ENCODE data around the gene ANKS3. TPM values are rescaled to one million over a fixed set of nuclear protein-coding genes. Genes with fewer than 3 reads are reported as not detected.
A peak's percentile ranks its signal among the peaks of the same experiment; 100 is the strongest.

The ANKS3 gene
- total and polyA plus RNA-seq, 2 donors (not counting 1 experiment from before 2014, with no cell fraction given) = 26.5 to 31.9 TPM

- Mint-ChIP-seq H3K27me3 (no peaks in the 10 kb centered on the region), H3K4me3 (peak overlapping the region; percentile 98), H3K27ac (peak overlapping the region; percentile 95), H3K9me3 (ENCODE audit: insufficient read depth) (no peaks in the 10 kb centered on the region), H3K4me1 (peaks cover 29% of the 10 kb centered on the region)
- H3K4me3 ChIP-seq (ENCODE audit: control extremely low read depth in 1 of 5, extremely low read depth in 1 of 5, insufficient read depth in 1 of 5, low read depth in 2 of 5, low read length in 4 of 5) = peak overlapping the region in 3 of 5 experiments; percentile 64 to 87 (median 83)
- H3K79me2 ChIP-seq (ENCODE audit: control insufficient read depth, insufficient read depth, low read length) = peaks cover 22% of the 10 kb centered on the region
- intact Hi-C loops (cut with micrococcal nuclease) = no loop called here
- H3K36me3 ChIP-seq (replicated peaks in 1 of 2; ENCODE audit: control extremely low read depth in 1 of 2, control insufficient read depth in 1 of 2, extremely low read depth in 1 of 2, insufficient read depth in 2 of 2, low read length in 1 of 2) = no peaks in the 10 kb centered on the region
- H3K27ac ChIP-seq (ENCODE audit: low read length in 2 of 2) = peak overlapping the region; percentile 50 to 70
- DNase-seq (no peak), ATAC-seq (ENCODE audit: low read depth) (no peak)
- H3K27me3 ChIP-seq (replicated peaks in 1 of 4; ENCODE audit: control extremely low read depth in 1 of 4, control insufficient read depth in 3 of 4, insufficient read depth in 4 of 4, low read length in 3 of 4) = no peaks in the 10 kb centered on the region
- H2AFZ ChIP-seq (ENCODE audit: insufficient read depth, low read depth, low read length, poor library complexity, severe bottlenecking) = peak overlapping the region; percentile 99
- H3K9ac ChIP-seq (ENCODE audit: low read length) = no peak overlapping the region
- no peaks in the 10 kb centered on the region for H4K20me1 ChIP-seq (ENCODE audit: control insufficient read depth, insufficient read depth, low read length, poor library complexity, severe bottlenecking)
- WGBS (ENCODE audit: insufficient coverage) = 79% methylated on average over 7 of the region's 7 CpGs
- H3K4me2 ChIP-seq (replicated peaks; ENCODE audit: low read depth, low read length, poor library complexity, severe bottlenecking) = peak overlapping the region; percentile 91
- no peak for TF ChIP-seq CTCF (IDR thresholded peaks at IDR 0.05)
- TF ChIP-seq EZH2 (IDR thresholded peaks at IDR 0.05; ENCODE audit: borderline replicate concordance, insufficient read depth, low read depth, low read length, poor library complexity, severe bottlenecking) = no peak
- POLR2A ChIA-PET = interaction anchor here (1.4 to 2.6 kb wide), 3 partner anchors 34 to 76 kb away, joined by 5 to 14 read pairs (median 7); partner anchors contain the start of genes ANKS3, DNAAF8, NUDT16L1 and ROGDI
- peaks cover 15 to 33% of the 10 kb centered on the region in 2 donors for H3K4me1 ChIP-seq (ENCODE audit: control insufficient read depth in 2 of 2, insufficient read depth in 2 of 2, low read length in 2 of 2)
- CTCF ChIA-PET = interaction anchor here (0.8 to 1.9 kb wide), 2 partner anchors 33 to 35 kb away, joined by 3 to 12 read pairs; partner anchors contain the start of genes ANKS3, DNAAF8 and ROGDI
- H3K9me3 ChIP-seq (ENCODE audit: control extremely low read depth in 1 of 3, control insufficient read depth in 2 of 3, insufficient read depth in 1 of 3, low read length in 2 of 3) = no peaks in the 10 kb centered on the region
These were observed 35.2 kb upstream of the ANKS3 start for GRCh38 chr16:4769306-4769638.

GRCh38 chr16:4768549-4769305 lies 34.7 kb upstream of the ANKS3 start:
- Histone ChIP-seq H2AFZ (ENCODE audit: insufficient read depth, low read depth, low read length, poor library complexity, severe bottlenecking) (peak overlapping the region; percentile 99), H3K27me3 (replicated peaks in 1 of 4; ENCODE audit: control extremely low read depth in 1 of 4, control insufficient read depth in 3 of 4, insufficient read depth in 4 of 4, low read length in 3 of 4) (no peaks in the 10 kb centered on the region), H3K4me3 (ENCODE audit: control extremely low read depth in 1 of 5, extremely low read depth in 1 of 5, insufficient read depth in 1 of 5, low read depth in 2 of 5, low read length in 4 of 5) (peak overlapping the region; percentile 63 to 87 (median 73)), H3K4me2 (replicated peaks; ENCODE audit: low read depth, low read length, poor library complexity, severe bottlenecking) (peak overlapping the region; percentile 91), H4K20me1 (ENCODE audit: control insufficient read depth, insufficient read depth, low read length, poor library complexity, severe bottlenecking) (no peaks in the 10 kb centered on the region), H3K4me1 (ENCODE audit: control insufficient read depth in 2 of 2, insufficient read depth in 2 of 2, low read length in 2 of 2) (peaks cover 15 to 33% of the 10 kb centered on the region in 2 donors), H3K9ac (ENCODE audit: low read length) (peak overlapping the region; percentile 79), H3K9me3 (ENCODE audit: control extremely low read depth in 1 of 3, control insufficient read depth in 2 of 3, insufficient read depth in 1 of 3, low read length in 2 of 3) (no peaks in the 10 kb centered on the region), H3K36me3 (replicated peaks in 1 of 2; ENCODE audit: control extremely low read depth in 1 of 2, control insufficient read depth in 1 of 2, extremely low read depth in 1 of 2, insufficient read depth in 2 of 2, low read length in 1 of 2) (peaks cover 0 to 3% of the 10 kb centered on the region in 2 experiments), H3K79me2 (ENCODE audit: control insufficient read depth, insufficient read depth, low read length) (peaks cover 22% of the 10 kb centered on the region), H3K27ac (ENCODE audit: low read length in 2 of 2) (peak overlapping the region; percentile 50 to 70)
- H3K4me3 Mint-ChIP-seq = peak overlapping the region; percentile 98
- 3% methylated on average over 42 of the region's 48 CpGs for WGBS (ENCODE audit: insufficient coverage)
- ChIA-PET CTCF (interaction anchor here (0.5 to 1.9 kb wide), 2 partner anchors 29 to 34 kb away, joined by 3 to 12 read pairs; partner anchors contain the start of genes ANKS3 and DNAAF8), POLR2A (interaction anchor here (1.4 to 2.6 kb wide), 3 partner anchors 34 to 75 kb away, joined by 5 to 14 read pairs (median 7); partner anchors contain the start of genes ANKS3, DNAAF8, NUDT16L1 and ROGDI)
- ATAC-seq (ENCODE audit: low read depth) (peak; percentile 66), DNase-seq (peak; percentile 87)
- peak overlapping the region; percentile 95 for H3K27ac Mint-ChIP-seq
- H3K4me1 Mint-ChIP-seq = peaks cover 31% of the 10 kb centered on the region
- H3K27me3 Mint-ChIP-seq = no peaks in the 10 kb centered on the region
- TF ChIP-seq CTCF (IDR thresholded peaks at IDR 0.05) = no peak
- TF ChIP-seq EZH2 (IDR thresholded peaks at IDR 0.05; ENCODE audit: borderline replicate concordance, insufficient read depth, low read depth, low read length, poor library complexity, severe bottlenecking) = no peak
- no peaks in the 10 kb centered on the region for H3K9me3 Mint-ChIP-seq (ENCODE audit: insufficient read depth)
- intact Hi-C loops (cut with micrococcal nuclease) = loop anchor here (1.0 kb wide), 2 partner anchors 75 to 263 kb away; partner anchors contain the start of gene NUDT16L1
